Stimulated activated CD8-positive, alpha-beta memory T cell treated with anti-CD3 and anti-CD28 coated beads, Interleukin-15, amount 100 ng/mL, for 1 hour (primary cell): Measurements from ENCODE around the gene B3GNT3.

Source experiments
- DNase-seq: peaks from one replicate; pipeline ENCODE4 v3.0.0-alpha.2; 2020; ENCODE audit warnings: low read depth

B3GNT3 gene

DNA sequence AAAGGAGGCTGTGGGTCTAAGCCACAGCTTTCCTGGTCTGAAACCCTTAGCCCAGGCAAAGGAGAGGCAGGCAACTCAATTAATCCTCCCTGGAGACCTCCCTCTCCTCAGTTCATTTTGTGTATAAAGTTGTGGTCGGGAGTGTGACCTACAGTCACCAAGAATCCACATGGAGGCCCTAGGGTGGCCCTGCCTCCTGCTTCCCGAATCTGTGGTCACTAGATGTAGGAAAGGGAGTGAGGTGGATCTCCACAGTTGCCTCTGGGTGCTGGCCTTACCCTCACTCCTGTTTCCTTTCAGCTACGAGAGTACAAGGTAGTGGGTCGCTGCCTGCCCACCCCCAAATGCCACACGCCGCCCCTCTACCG, 66.0 kb downstream of the B3GNT3 start:
- no peak for DNase-seq

DNA sequence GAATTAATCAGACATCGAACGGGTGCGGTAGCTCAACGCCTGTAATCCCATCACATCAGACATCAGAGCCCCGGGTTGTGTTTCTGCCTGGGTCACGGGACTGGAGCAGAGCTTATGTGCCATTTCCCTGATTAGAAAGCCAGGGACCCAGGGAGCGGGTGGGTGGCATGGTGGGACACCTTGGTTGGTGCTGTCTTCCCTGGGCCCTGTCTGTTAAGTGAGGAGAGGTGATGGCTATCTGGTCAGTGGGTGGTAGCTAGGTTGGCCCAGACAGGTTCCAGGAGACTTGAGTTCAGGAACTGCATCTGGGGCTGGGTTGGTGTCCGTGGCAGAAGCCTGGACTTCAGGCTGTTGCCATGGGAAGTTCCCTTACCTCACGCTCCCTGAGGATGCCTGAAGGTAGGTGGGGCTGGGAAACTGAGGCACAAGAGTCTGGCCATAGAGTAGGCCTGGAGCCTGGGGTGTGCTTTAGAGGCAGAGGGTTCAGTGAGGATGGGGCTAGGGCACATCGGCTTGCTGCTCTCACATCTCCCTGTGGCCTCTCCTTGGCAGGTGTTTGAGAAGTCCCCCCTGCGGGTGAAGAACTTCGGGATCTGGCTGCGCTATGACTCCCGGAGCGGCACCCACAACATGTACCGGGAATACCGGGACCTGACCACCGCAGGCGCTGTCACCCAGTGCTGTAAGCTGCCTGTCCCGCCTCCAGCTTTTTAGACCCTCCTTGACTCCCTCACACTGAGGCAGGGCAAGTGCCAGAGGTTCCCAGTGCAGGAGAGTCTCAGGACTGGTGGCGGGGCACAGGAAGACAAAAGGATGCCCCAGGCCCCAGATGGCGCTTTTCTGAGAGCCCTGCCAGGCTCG, 66.8 kb downstream of the B3GNT3 start:
- no peak for DNase-seq

DNA sequence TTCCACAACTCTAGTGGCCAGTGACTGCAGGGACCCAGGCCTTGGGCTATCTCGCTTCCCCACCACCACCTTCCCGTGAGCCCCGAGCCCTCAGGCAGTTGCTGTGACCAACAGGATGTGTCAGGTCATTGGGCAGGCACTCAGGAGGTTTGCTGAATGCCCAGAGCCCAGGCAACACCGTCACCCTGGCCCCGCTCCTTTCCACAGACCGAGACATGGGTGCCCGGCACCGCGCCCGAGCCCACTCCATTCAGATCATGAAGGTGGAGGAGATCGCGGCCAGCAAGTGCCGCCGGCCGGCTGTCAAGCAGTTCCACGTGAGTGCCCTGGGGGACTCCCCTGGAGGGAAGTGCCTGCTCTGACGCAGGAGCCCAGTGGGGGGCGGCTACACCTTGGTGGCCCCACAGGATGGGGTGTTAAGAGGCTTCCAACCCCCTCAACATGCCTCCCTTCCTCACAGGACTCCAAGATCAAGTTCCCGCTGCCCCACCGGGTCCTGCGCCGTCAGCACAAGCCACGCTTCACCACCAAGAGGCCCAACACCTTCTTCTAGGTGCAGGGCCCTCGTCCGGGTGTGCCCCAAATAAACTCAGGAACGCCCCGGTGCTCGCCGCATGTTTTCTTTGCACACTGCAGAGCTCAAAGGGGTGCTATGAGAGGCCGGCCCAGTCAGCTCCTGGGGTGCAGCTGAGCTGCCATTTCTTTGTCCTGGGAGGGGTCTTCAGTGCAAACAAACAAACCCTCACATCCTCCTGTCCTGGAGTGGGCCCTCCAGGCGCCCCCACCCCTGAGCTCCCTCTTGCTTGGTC, 68.0 kb downstream of the B3GNT3 start:
- DNase-seq: no peak
